Fibroblast of lung (primary cell): ENCODE measurements around the gene WFDC5. TPM values are rescaled to one million over a fixed set of nuclear protein-coding genes. Genes with fewer than 3 reads are reported as not detected.

ENCODE experiments used
- DNase-seq, 2 donors: peaks; one replicate each; pipeline versions ENCODE4 v3.0.0 to v3.0.0-alpha.2; 2010; ENCODE audit warnings: low read depth in 2 of 2
- H2AFZ ChIP-seq: 2 replicates; pipeline ENCODE4 v1.5.1; 2012; ENCODE audit warnings: low read length, control low read depth, inconsistent platforms
- H3K27ac ChIP-seq: 2 replicates; pipeline ENCODE4 v1.5.1; 2011; ENCODE audit warnings: low read length, control low read depth; ENCODE audit not compliant: insufficient read depth
- H3K27me3 ChIP-seq: 2 replicates; pipeline ENCODE4 v1.5.1; 2011; ENCODE audit warnings: mild to moderate bottlenecking, low read length; ENCODE audit not compliant: control insufficient read depth, insufficient read depth
- H3K36me3 ChIP-seq: 2 replicates; pipeline ENCODE4 v1.5.1; 2011; ENCODE audit warnings: low read length; ENCODE audit not compliant: control insufficient read depth, insufficient read depth
- H3K4me1 ChIP-seq: 2 replicates; pipeline ENCODE4 v1.5.1; 2011; ENCODE audit warnings: low read length; ENCODE audit not compliant: control insufficient read depth, insufficient read depth; ENCODE audit errors: extremely low read depth
- H3K4me2 ChIP-seq: 2 replicates; pipeline ENCODE4 v1.5.1; 2011; ENCODE audit warnings: low read length, control low read depth; ENCODE audit not compliant: insufficient read depth; ENCODE audit errors: extremely low read depth
- H3K4me3 ChIP-seq, 4 experiments: fragments of 200-600 bp in 1 of 4; sonication (generic) in 1 of 4; replicated peaks in 1 of 4; 2 replicates each; pipeline ENCODE4 v1.5.1; 2011 to 2016; ENCODE audit warnings: low read length in 4 of 4, low read depth in 3 of 4, mild to moderate bottlenecking in 3 of 4, control low read depth in 2 of 4, inconsistent platforms in 1 of 4, mixed read lengths in 1 of 4; ENCODE audit not compliant: insufficient read depth in 1 of 4; ENCODE audit errors: control extremely low read depth in 1 of 4
- H3K79me2 ChIP-seq: 2 replicates; pipeline ENCODE4 v1.5.1; 2012; ENCODE audit warnings: mild to moderate bottlenecking, low read length, inconsistent platforms; ENCODE audit not compliant: control insufficient read depth, insufficient read depth
- H3K9ac ChIP-seq: 2 replicates; pipeline ENCODE4 v1.5.1; 2011; ENCODE audit warnings: mild to moderate bottlenecking, low read length, control low read depth; ENCODE audit not compliant: insufficient read depth
- H3K9me3 ChIP-seq: 2 replicates; pipeline ENCODE4 v1.5.1; 2012; ENCODE audit warnings: low read depth, low read length; ENCODE audit not compliant: control insufficient read depth, insufficient read depth
- H4K20me1 ChIP-seq: 2 replicates; pipeline ENCODE4 v1.5.1; 2011; ENCODE audit warnings: low read length; ENCODE audit not compliant: control insufficient read depth, insufficient read depth; ENCODE audit errors: extremely low read depth
- EZH2 ChIP-seq: IDR thresholded peaks from 2 replicates; pipeline ENCODE4 v1.5.1; 2012; ENCODE audit warnings: low read length, control low read depth, mild to moderate bottlenecking; ENCODE audit errors: missing control alignments
- polyA minus RNA-seq: library from RNA; depleted of rRNA, polyadenylated mRNA; stranded (reverse); fragments of >200 nt; gene quantifications from 2 replicates; pipeline ENCODE4 v1.2.3, GENCODE V29; 2011; ENCODE audit warnings: low replicate concordance
- polyA plus RNA-seq, 2 donors: library from polyadenylated mRNA; depleted of rRNA in 1 of 2; stranded (reverse) in 1 of 2; unstranded in 1 of 2; fragments of >200 nt; gene quantifications; 2 replicates each; pipeline ENCODE4 v1.2.1, GENCODE V29; 2011 to 2012; ENCODE audit warnings: missing spikeins in 1 of 2
- total RNA-seq: library from RNA; depleted of rRNA; stranded (reverse); fragments of >200 nt; gene quantifications from 2 replicates; pipeline ENCODE4 v1.2.1, GENCODE V29; 2014
- TF ChIP-seq, protein P1 (sequence below), 2 donors: IDR thresholded peaks in 1 of 2; conservative IDR thresholded peaks in 1 of 2; 1 replicate in 1 of 2; 2 replicates in 1 of 2; pipeline ENCODE4 v1.5.1; 2011 to 2012; ENCODE audit warnings: low read length in 2 of 2, control low read depth in 1 of 2, inconsistent platforms in 1 of 2, low read depth in 1 of 2, mild to moderate bottlenecking in 1 of 2

WFDC5 gene, protein sequence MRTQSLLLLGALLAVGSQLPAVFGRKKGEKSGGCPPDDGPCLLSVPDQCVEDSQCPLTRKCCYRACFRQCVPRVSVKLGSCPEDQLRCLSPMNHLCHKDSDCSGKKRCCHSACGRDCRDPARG
- total RNA-seq (not detected in 2 replicates), polyA plus RNA-seq (not detected in 2 replicates), polyA minus RNA-seq (not detected in 2 replicates)
- polyA plus RNA-seq (2012): not detected in 2 replicates

DNA sequence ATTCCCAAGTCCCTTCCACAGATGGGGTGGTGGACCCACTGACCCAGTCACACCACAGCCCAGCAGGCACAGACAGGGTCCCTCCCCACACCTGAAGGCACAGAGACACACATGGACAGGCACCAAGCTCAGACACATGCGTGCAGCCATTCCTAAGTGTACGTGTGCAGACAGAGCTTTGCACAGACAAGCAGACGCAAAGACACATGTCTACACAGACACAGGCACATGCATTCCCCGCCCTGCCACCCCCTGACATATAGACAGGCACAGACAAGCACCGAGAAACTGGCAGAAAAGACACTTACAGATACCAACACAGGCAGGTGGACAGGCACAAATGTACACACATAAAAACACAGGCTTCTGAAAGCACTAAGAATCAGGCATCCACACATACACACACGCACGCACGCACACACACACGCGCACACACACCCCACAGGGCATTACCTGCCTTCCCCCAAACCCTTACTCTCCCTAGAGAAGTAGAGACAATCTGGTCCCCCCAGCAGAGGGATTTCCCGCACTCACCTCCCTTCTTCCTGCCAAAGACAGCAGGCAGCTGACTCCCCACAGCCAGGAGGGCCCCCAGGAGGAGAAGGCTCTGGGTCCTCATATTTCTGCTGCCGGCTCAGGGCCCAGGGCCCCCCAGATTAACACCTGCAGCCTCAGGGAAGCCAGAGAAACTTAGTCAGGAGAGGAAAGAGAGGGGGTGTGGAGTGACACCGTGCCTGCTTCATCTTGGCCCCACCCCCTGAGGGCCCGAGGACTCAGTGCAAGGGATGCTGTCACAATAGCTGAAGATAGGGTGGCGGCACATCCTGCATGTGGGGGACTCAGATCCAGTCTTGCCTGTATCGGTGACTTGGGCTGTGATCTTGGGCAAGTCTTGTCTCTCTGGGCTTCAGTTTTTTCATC is at the start of gene WFDC5:
Gene WFDC5 (minus strand): TSS at position 710 of the 921 bp plus-strand sequence. CDS start 91 bp downstream, at position 619.
- Histone ChIP-seq H3K27me3 (peaks cover 11% of the 10 kb centered on the region), H3K4me3 (no peak within 1 kb of the TSS), H3K79me2 (no peaks in the 10 kb centered on the region), H3K36me3 (no peaks in the 10 kb centered on the region), H3K4me2 (no peak within 1 kb of the TSS), H4K20me1 (no peaks in the 10 kb centered on the region), H3K27ac (no peak within 1 kb of the TSS), H2AFZ (no peak within 1 kb of the TSS), H3K4me1 (no peaks in the 10 kb centered on the region), H3K9ac (no peak within 1 kb of the TSS), H3K9me3 (no peaks in the 10 kb centered on the region)
- TF ChIP-seq, protein P1, sequence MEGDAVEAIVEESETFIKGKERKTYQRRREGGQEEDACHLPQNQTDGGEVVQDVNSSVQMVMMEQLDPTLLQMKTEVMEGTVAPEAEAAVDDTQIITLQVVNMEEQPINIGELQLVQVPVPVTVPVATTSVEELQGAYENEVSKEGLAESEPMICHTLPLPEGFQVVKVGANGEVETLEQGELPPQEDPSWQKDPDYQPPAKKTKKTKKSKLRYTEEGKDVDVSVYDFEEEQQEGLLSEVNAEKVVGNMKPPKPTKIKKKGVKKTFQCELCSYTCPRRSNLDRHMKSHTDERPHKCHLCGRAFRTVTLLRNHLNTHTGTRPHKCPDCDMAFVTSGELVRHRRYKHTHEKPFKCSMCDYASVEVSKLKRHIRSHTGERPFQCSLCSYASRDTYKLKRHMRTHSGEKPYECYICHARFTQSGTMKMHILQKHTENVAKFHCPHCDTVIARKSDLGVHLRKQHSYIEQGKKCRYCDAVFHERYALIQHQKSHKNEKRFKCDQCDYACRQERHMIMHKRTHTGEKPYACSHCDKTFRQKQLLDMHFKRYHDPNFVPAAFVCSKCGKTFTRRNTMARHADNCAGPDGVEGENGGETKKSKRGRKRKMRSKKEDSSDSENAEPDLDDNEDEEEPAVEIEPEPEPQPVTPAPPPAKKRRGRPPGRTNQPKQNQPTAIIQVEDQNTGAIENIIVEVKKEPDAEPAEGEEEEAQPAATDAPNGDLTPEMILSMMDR (conservative IDR thresholded peaks at IDR 0.05 in 1 of 2, IDR thresholded peaks at IDR 0.05 in 1 of 2; ENCODE audit: low read depth in 1 of 2, low read length in 2 of 2): no peak
- TF ChIP-seq EZH2: no peak
- no peak for DNase-seq

DNA sequence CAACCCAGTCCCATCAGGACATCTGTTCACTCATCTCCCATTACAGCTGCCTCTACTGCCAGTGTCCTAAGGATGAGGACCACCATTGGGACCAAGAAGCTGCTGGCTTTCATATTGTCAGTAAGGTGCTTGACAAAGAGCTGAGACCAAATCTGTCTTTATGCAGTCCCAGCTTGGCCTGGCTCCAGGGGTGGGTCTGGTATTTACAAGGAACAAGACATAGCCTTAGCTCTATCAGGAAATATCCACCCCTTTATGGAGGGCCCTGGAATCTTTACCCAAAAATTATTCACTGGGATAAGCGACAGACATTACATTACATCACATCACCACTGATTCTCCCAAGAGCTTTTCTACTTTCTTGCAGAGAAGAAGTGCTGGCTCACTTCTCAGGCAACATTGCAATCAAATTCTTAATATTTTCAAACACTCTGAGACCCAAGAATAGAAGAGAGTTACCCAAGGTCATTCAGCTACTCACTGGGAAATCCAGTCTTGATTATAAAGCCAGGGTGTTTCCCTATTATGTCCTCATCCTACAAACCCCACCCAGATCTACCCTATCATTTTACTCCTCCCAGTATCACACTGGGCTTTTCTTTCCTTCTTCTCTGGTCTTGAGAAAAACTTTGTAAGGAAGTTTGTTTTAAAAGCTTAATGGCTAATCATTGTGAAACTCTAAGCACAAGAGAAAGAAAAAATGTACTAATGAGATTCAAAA is 48.3 kb upstream of the WFDC5 start:
- TF ChIP-seq EZH2: no peak
- TF ChIP-seq, protein P1 (conservative IDR thresholded peaks at IDR 0.05 in 1 of 2, IDR thresholded peaks at IDR 0.05 in 1 of 2; ENCODE audit: low read depth in 1 of 2, low read length in 2 of 2): no peak

DNA sequence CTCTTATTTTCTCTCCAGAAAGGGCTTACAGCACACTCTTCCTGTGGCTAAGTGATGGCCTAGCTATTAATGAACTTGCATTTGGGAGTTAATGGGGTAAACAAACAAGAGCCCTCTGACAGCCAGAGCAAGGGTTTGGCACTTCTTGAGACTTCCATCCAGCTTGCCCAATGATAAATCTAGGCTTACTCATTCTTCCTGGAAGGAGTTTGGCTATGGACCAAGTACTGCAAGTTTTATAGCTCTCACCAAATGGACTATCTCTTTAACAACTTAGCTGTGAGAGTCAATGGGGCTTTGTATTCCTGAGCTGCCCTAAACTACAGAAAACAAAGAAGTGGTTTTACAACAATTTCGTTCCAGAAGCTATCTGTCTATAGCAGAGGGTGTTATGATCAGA is 43.0 kb upstream of the WFDC5 start:
- no peaks in the 10 kb centered on the region for H3K27me3 ChIP-seq
- H3K36me3 ChIP-seq: no peaks in the 10 kb centered on the region
- H3K27ac ChIP-seq: no peak overlapping the region
- no peak overlapping the region for H3K4me3 ChIP-seq
- peak; percentile 78 to 85 for DNase-seq
- H3K9ac ChIP-seq: no peak overlapping the region
- no peak overlapping the region for H2AFZ ChIP-seq
- no peak overlapping the region for H3K4me2 ChIP-seq
- TF ChIP-seq, protein P1 (conservative IDR thresholded peaks at IDR 0.05 in 1 of 2, IDR thresholded peaks at IDR 0.05 in 1 of 2; ENCODE audit: low read depth in 1 of 2, low read length in 2 of 2): no peak
- no peak for TF ChIP-seq EZH2
- H3K4me1 ChIP-seq: no peaks in the 10 kb centered on the region
- H3K79me2 ChIP-seq: no peaks in the 10 kb centered on the region
- no peaks in the 10 kb centered on the region for H4K20me1 ChIP-seq
- no peaks in the 10 kb centered on the region for H3K9me3 ChIP-seq

More for the DNA sequence above, 48.3 kb upstream of the WFDC5 start:
- Histone ChIP-seq H4K20me1 (no peaks in the 10 kb centered on the region), H3K79me2 (no peaks in the 10 kb centered on the region), H3K27me3 (no peaks in the 10 kb centered on the region), H3K4me2 (no peak overlapping the region), H2AFZ (no peak overlapping the region), H3K36me3 (no peaks in the 10 kb centered on the region), H3K27ac (no peak overlapping the region), H3K9me3 (no peaks in the 10 kb centered on the region), H3K9ac (no peak overlapping the region), H3K4me1 (no peaks in the 10 kb centered on the region), H3K4me3 (no peak overlapping the region)
- DNase-seq: no peak
